HG03108 (cell line): ENCODE data around the gene SMG1.

Source experiments
- ATAC-seq: cut with Tn5 transposase; IDR thresholded peaks from one replicate; pipeline ENCODE4 v1.9.1; 2021; ENCODE audit warnings: moderate library complexity; ENCODE audit not compliant: unreplicated experiment

The SMG1 gene

DNA sequence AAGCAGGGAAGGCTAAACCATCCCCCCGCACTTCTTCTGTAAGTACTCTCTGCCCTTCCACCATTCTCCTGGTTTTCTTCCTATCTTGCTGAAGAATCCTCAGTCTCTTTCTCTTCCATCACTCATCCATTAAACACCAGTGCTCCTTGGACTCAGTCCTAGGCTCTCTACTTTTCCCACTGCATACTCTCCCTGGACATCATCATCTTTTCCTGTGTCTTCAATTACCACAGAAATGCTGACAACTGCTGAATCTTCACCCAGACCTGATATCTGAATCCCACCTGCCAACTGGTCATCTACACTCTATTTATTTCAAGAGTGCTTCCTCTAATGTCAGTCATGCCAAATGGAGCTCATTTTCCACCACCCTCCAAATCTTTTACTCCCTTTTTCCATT, 71.0 kb downstream of the SMG1 start:
- ATAC-seq: no peak

- no peak for ATAC-seq
These were observed 72.5 kb downstream of the SMG1 start for GRCh38 chr16:18853694-18854093.

DNA sequence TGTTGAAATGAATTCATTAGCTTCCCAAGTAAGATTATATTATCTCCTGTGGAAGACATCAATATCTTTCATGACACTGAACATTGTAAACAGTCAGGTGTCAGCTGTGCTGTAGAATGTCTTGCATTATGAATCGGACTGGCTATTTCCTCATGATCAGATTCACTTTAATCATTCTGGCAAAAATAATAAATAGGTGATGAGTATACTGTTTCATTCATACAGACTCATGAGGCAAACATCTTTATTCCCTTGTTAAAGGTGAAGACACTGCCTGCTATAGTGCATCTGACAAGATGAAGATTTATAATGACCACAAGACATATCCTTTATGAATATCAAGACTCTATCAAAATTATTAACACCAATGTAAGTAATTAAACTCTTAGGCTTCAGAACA, 73.6 kb downstream of the SMG1 start:
- ATAC-seq: no peak

DNA sequence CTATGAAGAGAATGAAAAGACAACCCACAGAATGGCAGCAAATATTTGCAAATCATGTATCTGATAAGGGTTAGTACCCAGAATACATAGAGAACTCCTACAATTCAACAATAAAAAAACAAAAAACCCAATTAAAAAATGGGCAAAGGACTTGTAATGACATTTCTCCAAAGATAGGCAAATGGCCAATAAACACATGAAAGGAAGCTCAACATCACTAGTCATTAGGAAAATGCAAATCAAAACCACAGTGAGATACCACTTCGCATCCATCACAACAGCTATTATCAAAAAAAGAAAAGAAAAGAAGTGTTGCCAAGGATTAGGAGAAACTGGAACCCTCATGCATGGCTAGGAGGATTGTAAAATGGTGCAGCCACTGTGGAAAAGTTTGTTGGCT, 79.8 kb downstream of the SMG1 start:
- ATAC-seq: no peak

GRCh38 chr16:18842565-18842964, 83.6 kb downstream of the SMG1 start:
- no peak for ATAC-seq

DNA sequence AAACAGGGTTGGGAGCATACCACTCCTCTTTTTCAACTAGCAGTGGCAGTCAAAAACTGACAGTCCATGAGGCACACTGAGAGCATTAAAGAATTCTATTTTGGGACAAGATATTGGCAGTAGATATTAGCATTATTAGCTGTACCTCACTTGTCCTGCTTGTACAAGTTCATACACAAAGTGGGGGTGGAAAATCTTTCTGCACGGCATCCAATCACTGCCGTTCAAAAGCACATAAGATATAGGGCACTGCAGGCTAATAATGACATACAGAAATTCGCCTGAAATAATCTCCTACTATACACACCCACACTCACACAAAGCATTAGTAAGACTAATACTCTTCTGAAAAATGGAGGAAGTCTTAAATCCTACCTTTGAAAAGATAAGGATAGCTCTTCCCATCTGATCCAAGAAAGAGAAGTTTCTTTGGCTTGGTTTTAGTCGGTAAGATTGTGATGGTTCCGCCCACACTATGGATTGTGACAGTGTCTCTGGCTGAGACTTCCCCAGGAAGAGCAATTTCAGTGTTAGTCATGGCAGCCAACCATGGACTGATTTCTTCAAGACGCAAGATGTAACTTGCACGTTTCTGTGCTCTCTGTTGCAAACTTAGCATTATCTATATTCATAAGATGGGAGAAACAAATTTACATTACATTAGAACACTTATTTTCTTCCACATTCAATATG, 84.2 kb downstream of the SMG1 start:
- no peak for ATAC-seq

DNA sequence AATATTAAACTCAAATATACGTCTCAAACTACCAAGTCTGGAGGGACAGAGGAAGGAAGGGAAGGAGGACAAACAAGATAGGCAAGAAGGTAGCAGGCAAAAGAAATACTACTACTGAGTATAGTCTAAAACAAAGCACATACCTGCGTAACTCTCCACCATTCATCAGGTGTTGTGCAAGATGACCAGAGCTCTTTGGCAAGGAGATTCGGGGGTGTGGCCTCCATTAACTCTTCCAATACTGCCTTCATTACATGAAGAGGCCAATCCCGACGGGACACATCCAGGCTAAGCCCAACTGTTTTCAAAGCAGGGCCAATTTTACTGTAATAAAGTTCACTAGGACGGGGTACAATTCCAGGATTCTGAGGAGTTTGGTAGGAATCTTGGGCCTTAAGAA, 86.7 kb downstream of the SMG1 start:
- ATAC-seq: no peak

- no peak for ATAC-seq
These were observed 89.5 kb downstream of the SMG1 start for GRCh38 chr16:18836702-18837101.

- no peak for ATAC-seq
These were observed 91.3 kb downstream of the SMG1 start for GRCh38 chr16:18834864-18835263.

DNA sequence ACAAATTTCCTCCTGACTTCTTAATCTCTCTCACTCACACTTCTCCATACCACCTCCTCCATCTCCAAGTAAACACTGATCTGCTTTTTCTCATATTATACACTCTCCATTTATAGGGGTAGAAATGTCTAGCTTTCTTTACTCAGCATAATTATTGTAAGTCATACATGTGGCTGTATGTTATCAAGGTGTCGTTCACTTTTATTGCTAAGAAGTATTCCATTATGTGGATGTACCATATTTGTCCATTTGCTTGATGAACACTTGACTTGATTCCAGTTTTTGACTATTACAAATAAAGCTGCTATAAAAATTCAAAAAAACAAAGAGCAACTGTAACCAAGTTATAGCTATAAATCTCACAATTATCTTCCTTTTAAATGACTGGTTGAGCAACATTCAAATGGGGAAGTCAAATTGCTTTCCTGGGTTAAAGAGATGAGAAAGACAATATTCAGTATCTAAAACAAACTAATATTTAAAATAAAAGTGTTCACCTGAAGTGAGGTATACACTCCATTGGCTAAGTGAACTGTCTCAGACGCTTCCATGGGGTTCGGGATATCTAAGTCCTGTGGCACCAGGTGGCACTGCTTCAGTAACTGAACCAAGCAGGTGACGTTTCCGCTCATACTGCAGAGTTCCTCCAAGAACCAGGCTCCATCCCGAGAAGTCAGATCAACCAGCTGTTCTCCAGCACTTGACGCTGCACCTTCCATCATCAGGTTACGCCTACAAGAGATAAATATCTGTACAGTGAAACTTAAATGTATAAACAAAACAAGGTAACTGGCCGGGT, 92.3 kb downstream of the SMG1 start:
- ATAC-seq: no peak

DNA sequence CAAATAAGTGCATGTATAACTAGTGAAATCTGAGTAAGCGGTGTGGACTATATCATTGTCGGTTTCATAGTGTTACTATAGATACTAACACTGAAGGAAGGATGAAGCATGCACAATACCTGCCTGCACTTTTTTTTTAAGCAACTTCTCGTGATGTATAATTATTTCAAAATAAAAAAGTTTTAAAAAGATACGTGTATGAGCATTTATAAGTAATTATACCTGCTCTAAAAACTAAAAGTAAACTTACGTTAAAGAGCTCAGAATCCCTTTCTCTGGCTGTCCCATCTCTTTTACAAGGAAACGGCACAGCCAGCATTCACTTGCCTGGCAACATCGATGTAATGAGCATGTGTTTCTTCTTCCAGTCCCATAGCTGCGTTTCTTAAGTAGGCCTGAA, 93.6 kb downstream of the SMG1 start:
- no peak for ATAC-seq

GRCh38 chr16:18832006-18832405, 94.2 kb downstream of the SMG1 start:
- no peak for ATAC-seq

GRCh38 chr16:18829251-18829650, 97.0 kb downstream of the SMG1 start:
- ATAC-seq: no peak

- ATAC-seq: no peak
These were observed 98.3 kb downstream of the SMG1 start for GRCh38 chr16:18827890-18828289.

DNA sequence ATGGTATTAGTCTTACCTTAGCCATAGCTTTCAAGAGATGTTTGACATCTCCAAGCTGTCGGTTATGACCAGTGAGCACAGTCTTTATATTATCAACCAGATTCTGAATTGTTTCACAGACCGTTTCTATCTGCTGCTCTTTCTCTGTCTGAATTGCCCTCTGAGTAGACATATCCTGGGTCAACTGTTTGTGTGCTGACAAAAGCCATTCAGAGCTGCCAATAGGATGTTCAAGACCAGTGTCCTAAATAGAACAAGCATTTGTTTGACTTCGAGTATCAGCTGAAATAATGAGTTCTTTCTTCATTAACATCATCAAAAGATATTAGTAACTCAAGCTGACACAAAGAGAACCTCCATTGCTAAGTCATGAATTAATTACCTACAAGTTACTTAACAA, 109.9 kb downstream of the SMG1 start:
- no peak for ATAC-seq

DNA sequence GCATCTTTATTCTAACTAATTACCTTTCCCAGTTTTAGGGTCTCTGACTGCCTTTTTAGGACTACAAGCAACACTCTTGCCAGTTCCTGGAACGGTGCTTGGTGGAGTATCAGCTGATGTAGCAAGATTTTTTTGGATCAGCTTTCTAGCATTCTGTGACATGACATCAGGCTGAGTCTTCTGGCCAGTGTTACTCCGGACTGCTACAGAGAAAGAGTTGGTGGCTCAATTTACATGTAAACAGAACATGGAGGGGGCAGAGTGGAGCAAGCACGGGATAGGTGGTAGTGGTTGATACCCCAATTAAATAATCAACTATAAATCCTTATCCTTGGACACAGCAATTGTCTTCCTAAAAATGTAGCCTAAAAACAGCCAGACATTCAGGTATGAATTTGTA, 114.3 kb downstream of the SMG1 start:
- no peak for ATAC-seq

- no peak for ATAC-seq
These were observed 117.0 kb downstream of the SMG1 start for GRCh38 chr16:18809165-18809564.

DNA sequence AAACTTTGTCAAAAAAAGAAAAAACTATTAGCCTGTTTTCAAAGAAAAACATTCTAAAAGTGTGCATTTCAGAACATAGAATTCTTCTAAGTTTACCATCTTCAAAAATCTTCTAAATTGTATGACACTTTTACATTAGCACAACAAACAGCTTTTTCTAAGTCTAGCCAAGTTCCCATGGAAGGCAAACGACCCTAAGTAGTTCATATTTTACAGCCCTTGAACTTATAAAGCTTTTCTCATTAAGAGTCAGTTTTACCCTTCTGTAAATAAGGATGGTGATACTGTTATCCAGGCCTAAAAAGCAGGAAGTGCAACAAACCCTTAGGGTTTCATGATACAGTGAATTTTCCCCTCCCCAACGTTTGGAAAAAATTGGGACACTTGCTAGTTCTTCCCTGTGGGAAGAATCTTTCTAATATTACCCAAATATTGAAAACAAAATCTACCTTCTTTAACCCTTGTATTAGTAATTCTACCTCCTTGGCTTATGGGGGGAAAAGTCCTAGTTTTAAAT, 120.9 kb downstream of the SMG1 start:
- ATAC-seq: no peak

DNA sequence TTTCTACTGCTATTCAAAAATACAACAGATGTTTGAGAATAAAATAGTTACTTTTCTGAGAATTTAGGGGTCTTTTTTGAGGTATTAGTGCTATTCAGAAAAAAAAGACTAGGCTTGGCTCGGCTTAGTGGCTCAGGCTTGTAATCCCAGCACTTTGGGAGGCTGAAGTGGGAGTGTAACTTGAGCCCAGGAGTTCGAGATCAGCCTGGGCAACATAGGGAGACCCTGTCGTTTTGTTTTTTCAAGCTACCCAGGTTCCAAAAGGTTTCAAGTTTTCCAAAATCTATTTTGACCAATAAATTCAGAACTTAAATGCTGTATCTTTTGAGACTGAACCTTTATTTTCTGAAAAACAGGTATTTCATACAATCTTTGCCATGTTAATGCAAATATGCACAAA, 121.7 kb downstream of the SMG1 start:
- ATAC-seq: no peak

DNA sequence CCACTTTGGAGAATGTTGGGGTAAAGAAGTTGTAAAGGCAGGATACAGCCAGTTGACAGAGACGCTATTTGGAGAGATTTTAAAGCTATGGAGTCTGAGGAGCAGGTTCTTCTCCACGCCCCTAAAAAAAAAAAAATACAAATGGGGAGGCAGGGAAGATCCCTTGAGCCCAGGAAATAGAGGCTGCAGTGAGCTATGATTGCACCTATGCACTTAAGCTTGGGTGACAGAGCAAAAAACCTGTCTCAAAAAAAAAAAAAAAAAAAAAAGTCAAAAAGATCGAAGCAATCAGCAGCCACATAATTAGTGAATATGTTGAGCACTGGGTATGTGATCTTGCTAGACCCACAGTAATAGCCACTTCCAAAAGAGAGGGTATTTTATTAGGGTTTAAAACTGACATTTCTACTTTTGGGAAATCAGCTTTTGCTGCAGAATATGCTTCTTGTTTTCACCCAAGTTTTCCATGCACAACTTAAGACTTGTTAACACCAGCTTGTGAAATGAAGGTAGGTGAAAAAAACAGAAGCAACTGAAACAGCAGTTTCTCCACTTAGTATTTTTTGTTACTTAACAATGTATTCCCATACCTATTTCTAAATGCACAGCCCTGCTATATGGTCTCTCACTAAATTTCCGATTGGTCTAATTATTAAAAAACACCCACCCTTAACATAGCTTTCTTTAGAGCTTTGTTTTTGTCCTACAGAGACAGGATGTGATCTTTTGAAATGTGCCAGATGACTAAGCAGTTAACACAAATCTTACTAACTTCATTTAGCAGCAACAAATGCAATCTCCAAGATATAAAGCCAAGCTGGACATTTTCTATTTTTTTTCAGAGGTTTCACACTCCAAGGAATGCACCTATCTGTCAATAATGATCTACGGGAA, 122.4 kb downstream of the SMG1 start:
- no peak for ATAC-seq

- no peak for ATAC-seq
These were observed 123.4 kb downstream of the SMG1 start for GRCh38 chr16:18802767-18803343.
